ENCODE data around the gene DNAAF2. TPM values are rescaled to one million over a fixed set of nuclear protein-coding genes. Genes with fewer than 3 reads are reported as not detected.

DNAAF2 gene
- total RNA-seq (2021; ENCODE audit: unreplicated experiment) (13.7 TPM), Bru-seq, nascent RNA (percentile 79 among the genes with signal in this experiment), BruChase-seq, experiment 1, labeled RNA remaining after a 6-hour chase (percentile 69 among the genes with signal in this experiment), BruChase-seq, experiment 2, labeled RNA remaining after a 2-hour chase (percentile 86 among the genes with signal in this experiment)
- 6.0 and 6.9 TPM in 2 replicates for polyA plus RNA-seq (2012)
- long read RNA-seq, transcript DNAAF2-201 (3 exons, 2,963 nt) = major isoform, 53 of 90 reads
- long read RNA-seq, transcript DNAAF2-202 (2 exons, 2,819 nt) = minor isoform, 30 of 90 reads
- long read RNA-seq, partial matches to known transcripts = 0 of 90 reads
- long read RNA-seq, other reads (novel, unspliced or antisense) = 7 of 90 reads

DNA sequence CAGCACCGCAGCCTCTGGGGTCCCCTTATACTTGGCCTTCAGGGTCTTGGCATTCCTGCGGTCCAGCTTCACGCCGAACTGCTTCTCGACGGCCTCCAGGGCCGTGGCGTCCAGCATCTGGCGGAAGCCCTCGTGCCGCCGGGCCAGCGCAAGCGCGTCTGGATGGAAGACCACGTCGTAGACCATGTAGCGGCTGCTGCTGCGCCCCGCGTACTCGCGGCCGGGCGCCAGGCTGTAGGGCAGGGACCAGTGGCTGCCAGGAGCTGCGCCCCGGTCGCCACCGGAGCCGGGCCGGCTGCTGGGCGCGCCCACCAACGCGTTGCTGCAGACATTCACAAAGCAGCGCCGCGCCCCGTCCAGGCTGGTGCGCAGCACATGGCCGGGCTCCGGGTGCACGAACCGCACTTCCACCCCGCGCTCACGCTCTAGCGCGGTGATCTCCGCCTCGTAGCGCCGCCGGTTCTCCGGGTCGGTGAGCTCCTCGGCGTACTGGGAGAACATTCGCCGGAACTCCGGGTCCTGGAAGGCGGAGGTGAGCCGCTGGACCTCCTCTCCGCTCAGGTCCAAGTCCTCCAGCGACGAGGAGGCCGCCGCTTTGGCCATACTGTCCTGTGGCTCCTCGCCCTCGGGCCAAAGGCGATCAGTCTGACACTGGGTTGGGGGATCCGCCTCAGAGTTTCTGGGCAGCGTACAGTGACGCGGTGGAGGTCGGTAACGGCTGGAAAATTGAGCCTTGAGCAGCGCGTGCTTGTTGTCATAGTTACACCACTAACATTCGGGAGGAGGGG, at the start of gene DNAAF2:
Gene DNAAF2 (minus strand): TSS at position 698 of the 788 bp plus-strand sequence. CDS start 95 bp downstream, at position 603.
- H3K79me2 ChIP-seq (ENCODE audit: insufficient read depth, low read length) = peaks cover 93% of the 10 kb centered on the region
- H3K36me3 ChIP-seq (ENCODE audit: control insufficient read depth in 1 of 2, insufficient read depth in 2 of 2, low read length in 2 of 2) = peaks cover 6 to 19% of the 10 kb centered on the region in 2 experiments; a peak in 2 of 4 replicates
- peaks cover 6 to 21% of the 10 kb centered on the region in 2 experiments for H3K4me1 ChIP-seq (ENCODE audit: control insufficient read depth in 1 of 2, insufficient read depth in 2 of 2, low read length in 2 of 2)
- CTCF ChIA-PET = interaction anchor here (0.8 to 2.1 kb wide), 19 partner anchors 11 to 470 kb away, joined by 3 to 17 read pairs (median 6); partner anchors contain the start of genes KLHDC1, KLHDC2, MGAT2 and NEMF
- BruUV-seq (replicated peaks) = TSS peak; percentile 25
- H3K27me3 ChIP-seq (ENCODE audit: insufficient read depth, low read length) = no peaks in the 10 kb centered on the region
- ATAC-seq (peak; percentile 27), DNase-seq (ENCODE audit: low read depth, low spot score) (no peak)
- peak within 1 kb of the TSS; percentile 83 to 95 for H3K4me3 ChIP-seq (replicated peaks in 1 of 2; ENCODE audit: low read depth in 1 of 2, low read length in 2 of 2)
- no peak within 1 kb of the TSS for H2AFZ ChIP-seq (ENCODE audit: low read depth, low read length, poor library complexity, severe bottlenecking)
- no peaks in the 10 kb centered on the region; the same call in 1 of the 2 replicates for H4K20me1 ChIP-seq (ENCODE audit: insufficient read depth)
- peak within 1 kb of the TSS; percentile 87 for H3K4me2 ChIP-seq (ENCODE audit: low read length)
- peak within 1 kb of the TSS; percentile 98 for H3K9ac ChIP-seq (ENCODE audit: low read length)
- H3K27ac ChIP-seq (ENCODE audit: low read depth, low read length) = peak within 1 kb of the TSS; percentile 98
- intact Hi-C loops (cut with micrococcal nuclease) = loop anchor here (1.0 to 5.0 kb wide), 4 partner anchors 134 to 218 kb away; partner anchors contain the start of genes KLHDC2 and NEMF
- RAD21 ChIA-PET (ENCODE audit: low non-redundant PET in 1 of 2, low total read pairs in 2 of 2, uncharacterized antibody in 2 of 2, unreplicated experiment in 2 of 2) = interaction anchor here (0.5 to 1.1 kb wide), 3 partner anchors 14 to 172 kb away, joined by 3 to 5 read pairs (median 3); partner anchors contain the start of genes KLHDC2 (in 1 of the 2), MGAT2 (in 1 of the 2) and RPL36AL (in 1 of the 2)
- POLR2A ChIA-PET = interaction anchor here (0.8 to 2.7 kb wide), 9 partner anchors 10 to 369 kb away, joined by 3 to 17 read pairs (median 4); partner anchors contain the start of genes MGAT2 and RPL36AL
- no peaks in the 10 kb centered on the region for H3K9me3 ChIP-seq (ENCODE audit: control insufficient read depth in 1 of 2, insufficient read depth in 1 of 2, low read depth in 1 of 2, low read length in 2 of 2)
- H3K9me2 ChIP-seq (ENCODE audit: insufficient read depth) = no peaks in the 10 kb centered on the region
- TF ChIP-seq SIN3A (IDR thresholded peaks at IDR 0.05; ENCODE audit: low read depth) (no peak; the same call in 1 of the 2 replicates), CEBPB (IDR thresholded peaks at IDR 0.05; ENCODE audit: low read depth) (no peak), SP1 (IDR thresholded peaks at IDR 0.05; ENCODE audit: low read depth) (no peak), YY1 (IDR thresholded peaks at IDR 0.05; ENCODE audit: extremely low read depth, insufficient replicate concordance, low read depth, low read length) (no peak), ZNF274 (IDR thresholded peaks at IDR 0.05; ENCODE audit: low read depth, low read length) (no peak), CTCF (IDR thresholded peaks at IDR 0.05 in 2 of 3, conservative IDR thresholded peaks at IDR 0.05 in 1 of 3; ENCODE audit: borderline replicate concordance in 1 of 3, insufficient read depth in 1 of 3, low read depth in 2 of 3, low read length in 2 of 3) (no peak), JUND (IDR thresholded peaks at IDR 0.05) (no peak), POLR2A (IDR thresholded peaks at IDR 0.05; ENCODE audit: borderline replicate concordance, extremely low read depth, insufficient read depth, insufficient read length) (no peak), TCF7L2 (IDR thresholded peaks at IDR 0.05; ENCODE audit: borderline replicate concordance, extremely low read depth, insufficient read depth, insufficient read length) (peak; percentile 18), ZFX (IDR thresholded peaks at IDR 0.05) (peak; percentile 30; the same call in 1 of the 2 replicates), RAD21 (IDR thresholded peaks at IDR 0.05; ENCODE audit: low read depth) (no peak), FOSL1 (IDR thresholded peaks at IDR 0.05; ENCODE audit: low read depth) (no peak), POLR2AphosphoS5 (IDR thresholded peaks at IDR 0.05; ENCODE audit: low read depth, low read length) (no peak; the same call in 1 of the 2 replicates), ELF1 (IDR thresholded peaks at IDR 0.05; ENCODE audit: borderline replicate concordance, low read depth) (no peak), EGR1 (IDR thresholded peaks at IDR 0.05; ENCODE audit: low read depth) (no peak)
- TF ChIP-seq, protein P1, sequence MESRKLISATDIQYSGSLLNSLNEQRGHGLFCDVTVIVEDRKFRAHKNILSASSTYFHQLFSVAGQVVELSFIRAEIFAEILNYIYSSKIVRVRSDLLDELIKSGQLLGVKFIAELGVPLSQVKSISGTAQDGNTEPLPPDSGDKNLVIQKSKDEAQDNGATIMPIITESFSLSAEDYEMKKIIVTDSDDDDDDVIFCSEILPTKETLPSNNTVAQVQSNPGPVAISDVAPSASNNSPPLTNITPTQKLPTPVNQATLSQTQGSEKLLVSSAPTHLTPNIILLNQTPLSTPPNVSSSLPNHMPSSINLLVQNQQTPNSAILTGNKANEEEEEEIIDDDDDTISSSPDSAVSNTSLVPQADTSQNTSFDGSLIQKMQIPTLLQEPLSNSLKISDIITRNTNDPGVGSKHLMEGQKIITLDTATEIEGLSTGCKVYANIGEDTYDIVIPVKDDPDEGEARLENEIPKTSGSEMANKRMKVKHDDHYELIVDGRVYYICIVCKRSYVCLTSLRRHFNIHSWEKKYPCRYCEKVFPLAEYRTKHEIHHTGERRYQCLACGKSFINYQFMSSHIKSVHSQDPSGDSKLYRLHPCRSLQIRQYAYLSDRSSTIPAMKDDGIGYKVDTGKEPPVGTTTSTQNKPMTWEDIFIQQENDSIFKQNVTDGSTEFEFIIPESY (IDR thresholded peaks at IDR 0.05; ENCODE audit: extremely low read depth, insufficient replicate concordance, low read length) = no peak
- TF ChIP-seq, protein P2, sequence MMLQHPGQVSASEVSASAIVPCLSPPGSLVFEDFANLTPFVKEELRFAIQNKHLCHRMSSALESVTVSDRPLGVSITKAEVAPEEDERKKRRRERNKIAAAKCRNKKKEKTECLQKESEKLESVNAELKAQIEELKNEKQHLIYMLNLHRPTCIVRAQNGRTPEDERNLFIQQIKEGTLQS (IDR thresholded peaks at IDR 0.05) = no peak
